Stomach (tissue), 9 donors: ENCODE results near the gene MCHR1. TPM values are rescaled to one million over a fixed set of nuclear protein-coding genes. Genes with fewer than 3 reads are reported as not detected.

Source experiments
- DNase-seq, 2 donors: peaks; one replicate each; pipeline versions ENCODE4 v3.0.0 to v3.0.0-alpha.2; 2013 to 2019
- H3K27ac ChIP-seq, 5 donors: fragments of 200-600 bp in 4 of 5; sonication (generic) in 4 of 5; one replicate each; pipeline ENCODE4 v1.5.1; 2013 to 2019; ENCODE audit warnings: mild to moderate bottlenecking in 1 of 5, moderate library complexity in 1 of 5
- H3K27me3 ChIP-seq, 3 donors: fragments of 200-600 bp; sonication (generic); one replicate each; pipeline ENCODE4 v1.5.1; 2017 to 2019; ENCODE audit warnings: mixed run types in 1 of 3
- H3K36me3 ChIP-seq, 4 donors: fragments of 200-600 bp; sonication (generic); 1 replicate in 3 of 4; 2 replicates in 1 of 4; pipeline ENCODE4 v1.5.1; 2016 to 2019
- H3K4me1 ChIP-seq, 4 donors: fragments of 200-600 bp; sonication (generic); one replicate each; pipeline ENCODE4 v1.5.1; 2016 to 2019
- H3K4me3 ChIP-seq, 4 donors: fragments of 200-600 bp; sonication (generic) in 3 of 4; one replicate each; pipeline ENCODE4 v1.5.1; 2016 to 2019; ENCODE audit warnings: mild to moderate bottlenecking in 1 of 4
- H3K9me3 ChIP-seq, 4 donors: fragments of 200-600 bp; sonication (generic); one replicate each; pipeline ENCODE4 v1.5.1; 2016 to 2019
- EP300 ChIP-seq: sonication (generic); formaldehyde crosslinking; IDR thresholded peaks from one replicate; pipeline ENCODE4 v1.6.1; 2017; ENCODE audit warnings: antibody characterized with exemption
- POLR2A ChIP-seq, 4 donors: fragments of 450-650 bp; IDR thresholded peaks; one replicate each; pipeline ENCODE4 v1.6.1; 2016; ENCODE audit warnings: antibody characterized with exemption in 4 of 4, control low read depth in 2 of 4, mild to moderate bottlenecking in 1 of 4, moderate library complexity in 1 of 4
- POLR2AphosphoS5 ChIP-seq, 3 donors: sonication (generic); formaldehyde crosslinking; IDR thresholded peaks; one replicate each; pipeline ENCODE4 v1.6.1; 2016; ENCODE audit warnings: antibody characterized with exemption in 3 of 3
- WGBS, 5 donors: extraction: QIAGEN DNeasy Blood & Tissue Kit in 3 of 5; methylation state at CpG; one replicate each; pipeline versions ENCODE4 v1.1.5 to v1.1.7; 2013 to 2018; 5-methylcytosine and 5-hydroxymethylcytosine counted together
- intact Hi-C: fragments of 100-400 bp; cut with DNase I; formaldehyde crosslinking; loops from one replicate; pipeline ENCODE4 v1.15.1; 2023; ENCODE audit warnings: low total_unique reads
- polyA plus RNA-seq, 3 donors: library from polyadenylated mRNA; stranded (reverse); fragments of 200-250 nt; gene quantifications; one replicate each; pipeline ENCODE4 v1.2.3, GENCODE V29; 2013
- total RNA-seq, 5 donors: library from RNA; depleted of rRNA; stranded (reverse); fragments of >200 nt; gene quantifications; one replicate each; pipeline versions ENCODE4 v1.1.0 to v1.2.3, GENCODE V29; 2014 to 2016
- TF ChIP-seq, protein P1 (sequence below), 7 experiments: fragments of 450-650 bp in 4 of 7; fragments of 200-600 bp in 3 of 7; sonication (generic) in 3 of 7; IDR thresholded peaks; one replicate each; pipeline ENCODE4 v1.5.1; 2016 to 2019; ENCODE audit warnings: antibody characterized with exemption in 7 of 7, control low read depth in 2 of 7, mild to moderate bottlenecking in 1 of 7
- donor health status: healthy with polysubstance abuse.
- donor health status: Bipolar disorder and iron deficiency.
- donor health status: healthy.

The MCHR1 gene
- total and polyA plus RNA-seq, 8 donors = 0.08 to 0.25 TPM; not detected in 6

DNA sequence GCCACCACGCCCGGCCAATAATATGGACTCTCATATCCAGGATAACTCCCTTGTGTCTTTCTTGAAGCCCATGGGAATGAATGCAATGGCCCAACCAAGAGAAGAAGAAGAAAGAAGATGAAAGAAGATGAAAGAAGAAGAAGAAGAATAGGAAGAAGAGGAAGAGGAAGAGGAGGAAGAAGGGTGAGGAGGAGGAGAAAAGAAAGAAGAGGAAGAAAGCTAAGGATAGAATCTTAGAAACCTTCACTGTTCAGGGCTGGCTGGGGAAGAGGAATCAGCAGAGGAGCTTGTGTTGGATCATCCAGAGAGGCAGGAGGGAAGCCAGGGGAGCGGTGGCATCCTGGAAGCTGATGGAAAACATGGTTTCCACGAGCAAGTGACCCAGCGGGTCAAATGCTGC lies 28.9 kb downstream of the MCHR1 start:
- Histone ChIP-seq H3K27ac (no peak overlapping the region), H3K36me3 (no peaks in the 10 kb centered on the region), H3K9me3 (peaks cover 0 to 5% (median 0%) of the 10 kb centered on the region in 4 donors), H3K4me3 (no peak overlapping the region), H3K27me3 (no peaks in the 10 kb centered on the region), H3K4me1 (peaks cover 6 to 29% (median 21%) of the 10 kb centered on the region in 4 donors)
- no peak for DNase-seq
- no peak for TF ChIP-seq POLR2AphosphoS5 (IDR thresholded peaks at IDR 0.05)
- TF ChIP-seq POLR2A (IDR thresholded peaks at IDR 0.05) = no peak
- TF ChIP-seq, protein P1, sequence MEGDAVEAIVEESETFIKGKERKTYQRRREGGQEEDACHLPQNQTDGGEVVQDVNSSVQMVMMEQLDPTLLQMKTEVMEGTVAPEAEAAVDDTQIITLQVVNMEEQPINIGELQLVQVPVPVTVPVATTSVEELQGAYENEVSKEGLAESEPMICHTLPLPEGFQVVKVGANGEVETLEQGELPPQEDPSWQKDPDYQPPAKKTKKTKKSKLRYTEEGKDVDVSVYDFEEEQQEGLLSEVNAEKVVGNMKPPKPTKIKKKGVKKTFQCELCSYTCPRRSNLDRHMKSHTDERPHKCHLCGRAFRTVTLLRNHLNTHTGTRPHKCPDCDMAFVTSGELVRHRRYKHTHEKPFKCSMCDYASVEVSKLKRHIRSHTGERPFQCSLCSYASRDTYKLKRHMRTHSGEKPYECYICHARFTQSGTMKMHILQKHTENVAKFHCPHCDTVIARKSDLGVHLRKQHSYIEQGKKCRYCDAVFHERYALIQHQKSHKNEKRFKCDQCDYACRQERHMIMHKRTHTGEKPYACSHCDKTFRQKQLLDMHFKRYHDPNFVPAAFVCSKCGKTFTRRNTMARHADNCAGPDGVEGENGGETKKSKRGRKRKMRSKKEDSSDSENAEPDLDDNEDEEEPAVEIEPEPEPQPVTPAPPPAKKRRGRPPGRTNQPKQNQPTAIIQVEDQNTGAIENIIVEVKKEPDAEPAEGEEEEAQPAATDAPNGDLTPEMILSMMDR (IDR thresholded peaks at IDR 0.05) = no peak
- no peak for TF ChIP-seq EP300
- 91 to 98% (median 98%) methylated on average over 5 of the region's 5 CpGs for WGBS, 5 donors
- intact Hi-C loops = no loop called here

DNA sequence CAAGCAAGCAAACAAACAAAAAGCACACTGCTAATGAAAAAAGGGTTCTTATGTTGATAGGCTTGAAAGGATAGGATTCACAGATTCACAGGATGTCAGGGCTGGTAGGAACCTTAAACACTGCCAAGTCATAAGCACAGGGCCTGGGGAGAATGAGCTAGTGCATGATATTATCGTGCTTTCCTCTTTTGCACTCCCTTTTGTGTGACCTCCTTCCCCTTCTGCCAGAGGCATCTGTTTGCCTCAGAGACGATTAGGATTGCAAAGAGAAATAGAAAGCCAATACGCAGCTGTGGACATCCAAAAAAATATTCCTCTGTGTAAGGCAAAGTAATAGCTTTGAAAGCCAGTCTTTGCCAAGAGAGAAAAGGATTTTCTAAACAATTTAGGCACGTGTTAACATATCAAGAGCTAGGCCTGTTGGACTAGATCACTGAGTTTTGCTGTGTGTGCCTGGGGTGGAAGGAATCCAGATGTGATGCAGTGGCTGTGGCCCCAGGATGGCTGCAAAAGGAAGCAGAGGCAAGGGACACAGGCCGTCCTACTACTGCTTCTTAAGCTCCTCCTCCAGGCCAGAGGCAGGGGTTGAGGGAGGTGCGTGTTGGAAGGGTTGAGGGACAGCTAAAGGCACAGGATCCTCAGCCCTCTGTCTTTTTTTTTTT lies 30.6 kb downstream of the MCHR1 start:
- TF ChIP-seq POLR2AphosphoS5 (IDR thresholded peaks at IDR 0.05) (no peak), EP300 (no peak), POLR2A (IDR thresholded peaks at IDR 0.05) (no peak)
- intact Hi-C loops = no loop called here

DNA sequence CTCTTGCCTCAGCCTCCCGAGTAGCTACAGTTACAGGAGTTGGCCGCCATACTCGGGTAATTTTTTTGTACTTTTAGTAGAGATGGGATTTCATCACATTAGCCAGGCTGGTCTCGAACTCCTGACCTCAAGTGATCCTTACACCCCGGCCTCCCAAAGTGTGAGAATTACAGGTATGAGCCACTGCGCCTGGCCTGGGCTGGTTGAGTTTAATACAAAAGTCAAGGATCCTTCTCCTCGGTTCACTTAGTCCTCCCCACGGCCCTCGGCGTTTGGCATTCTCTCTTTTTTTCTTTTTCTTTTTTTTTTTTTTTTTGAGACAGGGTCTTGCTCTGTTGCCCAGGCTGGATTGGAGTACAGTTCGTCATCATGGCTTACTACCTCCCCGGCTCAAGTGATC lies 33.0 kb downstream of the MCHR1 start:
- Histone ChIP-seq H3K27ac (peak overlapping the region in 1 of 5 donors; percentile 77), H3K4me3 (no peak overlapping the region), H3K36me3 (no peaks in the 10 kb centered on the region), H3K9me3 (no peaks in the 10 kb centered on the region), H3K4me1 (peaks cover 6 to 39% (median 25%) of the 10 kb centered on the region in 4 donors), H3K27me3 (no peaks in the 10 kb centered on the region)
- 92 to 99% (median 96%) methylated on average over 12 of the region's 12 CpGs for WGBS, 5 donors
- TF ChIP-seq, protein P1 (IDR thresholded peaks at IDR 0.05) = no peak
- TF ChIP-seq POLR2AphosphoS5 (IDR thresholded peaks at IDR 0.05) = no peak
- TF ChIP-seq POLR2A (IDR thresholded peaks at IDR 0.05) = no peak
- TF ChIP-seq EP300 = no peak
- intact Hi-C loops = no loop called here
- DNase-seq = no peak

More for the DNA sequence above, 30.6 kb downstream of the MCHR1 start:
- Histone ChIP-seq H3K4me1 (peaks cover 6 to 38% (median 25%) of the 10 kb centered on the region in 4 donors), H3K4me3 (no peak overlapping the region), H3K36me3 (no peaks in the 10 kb centered on the region), H3K27ac (peak overlapping the region; percentile 3 to 77 (median 61)), H3K9me3 (peaks cover 0 to 5% (median 0%) of the 10 kb centered on the region in 4 donors), H3K27me3 (no peaks in the 10 kb centered on the region)
- peak in 1 of 2 donors; percentile 79 for DNase-seq
- 51 to 72% (median 61%) methylated on average over 6 of the region's 6 CpGs for WGBS, 5 donors

DNA sequence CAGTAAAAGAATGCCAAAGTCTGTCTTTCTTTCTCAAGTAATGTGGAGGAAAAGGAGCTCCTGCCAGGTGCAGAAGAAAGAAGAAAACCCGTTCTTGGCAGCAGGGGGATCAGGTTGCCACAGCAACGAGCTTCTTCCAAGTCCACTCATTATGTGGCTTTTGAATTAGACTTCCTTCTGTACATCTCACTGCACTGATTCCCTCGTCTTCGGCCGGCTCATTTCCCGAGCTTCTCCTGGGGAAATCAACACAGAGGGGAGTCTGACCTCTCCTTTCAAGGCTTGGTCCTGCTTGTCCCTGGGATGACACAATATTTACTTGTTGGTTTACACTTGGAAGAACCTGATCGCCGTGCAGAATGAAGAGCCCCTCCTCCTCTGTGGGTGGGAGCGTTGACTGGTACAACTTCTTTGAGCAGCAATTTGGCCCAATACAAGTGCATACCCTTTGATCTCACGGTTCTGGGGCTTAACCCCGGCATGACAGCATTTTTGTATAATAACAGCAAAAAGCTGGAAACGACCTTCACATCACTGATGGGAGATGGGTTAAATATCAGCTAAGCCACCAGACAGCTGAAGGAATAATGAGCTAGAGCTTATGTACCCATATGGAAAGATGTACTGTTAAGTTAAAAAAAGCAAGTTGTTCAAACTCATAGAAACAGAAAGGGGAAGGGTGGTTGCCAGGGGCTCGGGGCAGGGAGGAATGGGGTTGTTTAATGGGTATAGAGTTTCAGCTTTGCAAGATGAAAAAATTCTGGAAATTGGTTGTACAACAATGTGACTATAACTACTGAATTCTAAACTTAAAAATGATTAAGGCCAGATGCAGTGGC lies 35.4 kb downstream of the MCHR1 start:
- Histone ChIP-seq H3K36me3 (no peaks in the 10 kb centered on the region), H3K27me3 (no peaks in the 10 kb centered on the region), H3K4me3 (no peak overlapping the region), H3K27ac (no peak overlapping the region), H3K4me1 (peaks cover 6 to 31% (median 22%) of the 10 kb centered on the region in 4 donors), H3K9me3 (no peaks in the 10 kb centered on the region)
- intact Hi-C loops = no loop called here
- 15 to 24% (median 18%) methylated on average over 11 to 13 of the region's 13 CpGs for whole genome bisulfite sequencing, 5 donors
- DNase-seq = peak in 1 of 2 donors; percentile 61
- TF ChIP-seq POLR2AphosphoS5 (IDR thresholded peaks at IDR 0.05) (no peak), POLR2A (IDR thresholded peaks at IDR 0.05) (no peak), EP300 (no peak)
- TF ChIP-seq, protein P1 (IDR thresholded peaks at IDR 0.05) = no peak
